ENCODE results near the gene MINDY3. TPM values are rescaled to one million over a fixed set of nuclear protein-coding genes. Genes with fewer than 3 reads are reported as not detected.

The MINDY3 gene
- total RNA-seq, 1 experiment from 2014 or later: 14.9 TPM

- no peak overlapping the region for H2BK15ac ChIP-seq (ENCODE audit: low read depth, low read length)
- no peaks in the 10 kb centered on the region for H3K79me2 ChIP-seq (ENCODE audit: insufficient read depth, low read length)
- Mint-ChIP-seq H3K4me1 (peaks cover 9 to 11% of the 10 kb centered on the region in 2 experiments), H3K27me3 (ENCODE audit: low read depth) (peaks cover 72% of the 10 kb centered on the region), H3K4me3 (no peak overlapping the region), H3K9me3 (peaks cover 0 to 9% of the 10 kb centered on the region in 2 experiments; a peak in 1 of 5 replicates), H3K36me3 (ENCODE audit: insufficient read depth in 1 of 3, low read depth in 3 of 3) (peaks cover 0 to 7% (median 0%) of the 10 kb centered on the region in 3 experiments; a peak in 1 of 7 replicates), H3K27ac (no peak overlapping the region)
- no peak overlapping the region for H4K8ac ChIP-seq (replicated peaks; ENCODE audit: insufficient read length, low read depth, low read length)
- no peak overlapping the region for H3T11ph ChIP-seq (ENCODE audit: low read length)
- H4K5ac ChIP-seq (ENCODE audit: insufficient read length, low read depth, low read length): no peak overlapping the region
- no peak overlapping the region for H3K23ac ChIP-seq (ENCODE audit: insufficient read length, low read depth, low read length)
- no peak overlapping the region for H2BK120ac ChIP-seq (ENCODE audit: low read depth, low read length, poor library complexity, severe bottlenecking)
- H2BK5ac ChIP-seq (ENCODE audit: insufficient read length, low read length): no peak overlapping the region
- TF ChIP-seq CTCF (conservative IDR thresholded peaks at IDR 0.05): no peak
- H3K56ac ChIP-seq (ENCODE audit: insufficient read length, low read depth, low read length): no peak overlapping the region
- no CpG with 5 or more reads among the region's 1 CpG for WGBS (ENCODE audit: extremely low coverage, insufficient read length, low lambda C conversion rate)
- no peak overlapping the region for H3K27ac ChIP-seq (ENCODE audit: insufficient read length, low read depth, low read length)
- no peak overlapping the region for H2AK5ac ChIP-seq (ENCODE audit: insufficient read length, low read length)
- H4K91ac ChIP-seq (ENCODE audit: insufficient read length, low read depth, low read length): no peak overlapping the region
- no peak overlapping the region for H2BK20ac ChIP-seq (ENCODE audit: low read depth, low read length, poor library complexity, severe bottlenecking)
- H3K18ac ChIP-seq (ENCODE audit: insufficient read length, low read depth, low read length): no peak overlapping the region
- H3K14ac ChIP-seq (ENCODE audit: insufficient read depth, low read length): no peak overlapping the region
- H3K9ac ChIP-seq (ENCODE audit: extremely low read depth, insufficient read length, low read length): no peak overlapping the region
- peaks cover 3% of the 10 kb centered on the region; the same call in 1 of the 2 replicates for H3K27me3 ChIP-seq (ENCODE audit: insufficient read depth, low read length)
- no peaks in the 10 kb centered on the region for H4K20me1 ChIP-seq (ENCODE audit: control insufficient read depth, insufficient read depth, insufficient read length)
- H2AFZ ChIP-seq (ENCODE audit: low read length): no peak overlapping the region
- H3K23me2 ChIP-seq (ENCODE audit: insufficient read length, low read depth, low read length, poor library complexity, severe bottlenecking): peaks cover 3% of the 10 kb centered on the region
- H3K9me3 ChIP-seq (ENCODE audit: control insufficient read depth, low read depth, low read length): no peaks in the 10 kb centered on the region
- no peak overlapping the region for H2BK12ac ChIP-seq (ENCODE audit: insufficient read length, low read depth, low read length)
- no peaks in the 10 kb centered on the region for H3K4me1 ChIP-seq (ENCODE audit: insufficient read depth, low read length)
- H3K79me1 ChIP-seq (ENCODE audit: insufficient read depth, low read depth, low read length, poor library complexity, severe bottlenecking): no peaks in the 10 kb centered on the region
- DNase-seq: no peak
- H3K4ac ChIP-seq (ENCODE audit: low read depth, low read length): no peak overlapping the region
- H3K4me2 ChIP-seq (ENCODE audit: insufficient read depth, insufficient read length, low read length): no peak overlapping the region
These were observed 3.0 kb upstream of the MINDY3 start for GRCh38 chr10:15863323-15863722.
